ENCODE results near the gene RBM33.
"Not testable (repeated sequence)": the region's sequence is repeated elsewhere in the genome, so short reads cannot be mapped to it uniquely, and the experiment has no call there.

The RBM33 gene

DNA sequence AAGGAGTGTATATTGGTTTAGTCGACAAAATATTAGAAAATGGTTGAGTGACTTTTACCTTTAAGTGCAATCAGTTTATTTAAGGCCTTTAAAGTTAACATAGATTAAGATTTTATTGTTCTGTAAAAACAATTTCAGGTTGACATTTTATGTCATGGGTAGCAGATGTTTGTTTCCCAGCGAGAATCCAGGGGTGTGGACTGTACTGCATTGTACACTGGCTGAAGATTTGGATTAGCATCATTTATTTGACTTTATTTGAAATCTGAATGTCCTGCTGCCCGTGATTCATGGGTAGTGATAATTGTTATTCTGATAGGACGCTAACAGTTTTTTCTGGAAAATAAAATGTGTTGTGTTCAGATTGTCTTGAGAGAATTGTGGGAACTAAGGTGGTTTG lies 39.3 kb downstream of the RBM33 start:
- TF ChIP-seq, protein P1, sequence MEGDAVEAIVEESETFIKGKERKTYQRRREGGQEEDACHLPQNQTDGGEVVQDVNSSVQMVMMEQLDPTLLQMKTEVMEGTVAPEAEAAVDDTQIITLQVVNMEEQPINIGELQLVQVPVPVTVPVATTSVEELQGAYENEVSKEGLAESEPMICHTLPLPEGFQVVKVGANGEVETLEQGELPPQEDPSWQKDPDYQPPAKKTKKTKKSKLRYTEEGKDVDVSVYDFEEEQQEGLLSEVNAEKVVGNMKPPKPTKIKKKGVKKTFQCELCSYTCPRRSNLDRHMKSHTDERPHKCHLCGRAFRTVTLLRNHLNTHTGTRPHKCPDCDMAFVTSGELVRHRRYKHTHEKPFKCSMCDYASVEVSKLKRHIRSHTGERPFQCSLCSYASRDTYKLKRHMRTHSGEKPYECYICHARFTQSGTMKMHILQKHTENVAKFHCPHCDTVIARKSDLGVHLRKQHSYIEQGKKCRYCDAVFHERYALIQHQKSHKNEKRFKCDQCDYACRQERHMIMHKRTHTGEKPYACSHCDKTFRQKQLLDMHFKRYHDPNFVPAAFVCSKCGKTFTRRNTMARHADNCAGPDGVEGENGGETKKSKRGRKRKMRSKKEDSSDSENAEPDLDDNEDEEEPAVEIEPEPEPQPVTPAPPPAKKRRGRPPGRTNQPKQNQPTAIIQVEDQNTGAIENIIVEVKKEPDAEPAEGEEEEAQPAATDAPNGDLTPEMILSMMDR (IDR thresholded peaks at IDR 0.05; ENCODE audit: low read depth, low read length), result no peak
- DNase-seq (ENCODE audit: extremely low read depth, low read depth), result no peak

DNA sequence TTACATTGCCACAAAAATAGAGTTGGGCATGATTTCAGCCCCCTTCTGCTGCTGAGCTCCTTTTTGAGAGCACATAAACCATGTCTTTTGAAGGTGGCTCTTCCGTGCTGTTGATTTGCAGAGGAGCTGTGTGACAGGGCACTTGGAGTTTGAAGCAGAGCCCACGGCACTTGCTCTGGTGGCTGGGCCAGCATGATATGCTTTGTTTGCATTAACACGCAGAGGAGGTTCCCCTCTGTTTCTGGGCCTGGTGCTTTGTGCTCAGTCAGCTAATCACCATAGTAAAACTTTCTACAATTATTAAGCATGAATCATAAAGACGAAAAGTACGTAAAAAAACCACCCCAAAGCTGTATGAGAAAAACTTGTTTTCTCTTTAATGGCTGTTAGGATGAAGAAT lies 40.1 kb downstream of the RBM33 start:
- TF ChIP-seq, protein P1 (IDR thresholded peaks at IDR 0.05; ENCODE audit: low read depth, low read length), result no peak
- no peak for DNase-seq (ENCODE audit: extremely low read depth, low read depth)

DNA sequence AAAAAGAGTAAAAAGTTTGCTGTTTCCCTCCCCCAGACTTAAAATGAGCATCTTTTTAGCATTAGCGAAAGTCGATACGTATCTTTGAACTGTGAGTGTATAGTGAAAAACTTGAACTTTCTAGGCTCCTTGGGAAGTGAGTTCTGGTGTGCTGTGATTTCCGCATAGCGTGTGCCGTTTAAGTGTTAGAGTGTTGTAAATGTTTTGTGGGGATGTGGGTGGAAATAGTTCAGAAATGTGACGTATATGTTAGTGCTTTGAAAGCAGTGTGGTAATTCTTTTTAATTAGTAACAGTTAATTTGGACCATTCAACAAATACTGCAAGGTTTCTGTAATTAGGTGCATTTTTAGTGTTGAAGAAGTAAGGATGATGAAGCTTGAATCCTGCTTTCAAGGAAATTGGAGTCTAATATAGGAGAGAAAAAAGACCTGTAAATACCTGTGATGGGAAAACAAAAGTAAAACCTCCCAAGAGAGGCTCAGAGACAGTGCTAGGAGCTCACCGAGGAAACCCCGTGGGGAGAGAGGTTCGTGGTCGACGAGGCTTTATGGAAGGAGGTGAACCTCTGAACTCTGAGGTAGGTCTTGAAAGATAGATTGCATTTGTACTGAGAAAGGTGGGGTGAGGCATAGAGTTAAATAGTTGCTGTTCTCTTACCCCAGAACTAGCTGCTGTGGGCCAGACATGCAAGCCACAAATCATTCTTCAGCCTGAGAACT lies 40.8 kb downstream of the RBM33 start:
- no peak for DNase-seq (ENCODE audit: extremely low read depth, low read depth)
- TF ChIP-seq, protein P1 (IDR thresholded peaks at IDR 0.05; ENCODE audit: low read depth, low read length), result no peak

DNA sequence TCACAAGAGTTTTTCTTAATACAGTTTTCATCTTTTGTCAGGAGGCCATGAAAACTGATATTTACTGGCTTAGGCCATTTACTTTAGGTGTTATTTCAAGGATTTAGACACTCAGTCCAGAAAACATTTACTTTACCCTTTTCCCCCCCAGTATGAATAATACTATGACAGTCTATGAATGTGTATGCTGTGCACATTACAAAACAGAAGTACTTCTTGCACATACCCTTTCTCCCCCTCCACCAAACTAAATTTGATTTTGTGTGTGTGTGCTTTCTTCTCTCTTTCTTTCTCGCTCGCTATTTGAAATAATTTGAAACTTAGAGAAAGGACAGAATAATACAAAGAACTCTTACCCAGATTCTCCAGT lies 41.3 kb downstream of the RBM33 start:
- no peak for DNase-seq (ENCODE audit: extremely low read depth, low read depth)
- TF ChIP-seq, protein P1 (IDR thresholded peaks at IDR 0.05; ENCODE audit: low read depth, low read length), result no peak

DNA sequence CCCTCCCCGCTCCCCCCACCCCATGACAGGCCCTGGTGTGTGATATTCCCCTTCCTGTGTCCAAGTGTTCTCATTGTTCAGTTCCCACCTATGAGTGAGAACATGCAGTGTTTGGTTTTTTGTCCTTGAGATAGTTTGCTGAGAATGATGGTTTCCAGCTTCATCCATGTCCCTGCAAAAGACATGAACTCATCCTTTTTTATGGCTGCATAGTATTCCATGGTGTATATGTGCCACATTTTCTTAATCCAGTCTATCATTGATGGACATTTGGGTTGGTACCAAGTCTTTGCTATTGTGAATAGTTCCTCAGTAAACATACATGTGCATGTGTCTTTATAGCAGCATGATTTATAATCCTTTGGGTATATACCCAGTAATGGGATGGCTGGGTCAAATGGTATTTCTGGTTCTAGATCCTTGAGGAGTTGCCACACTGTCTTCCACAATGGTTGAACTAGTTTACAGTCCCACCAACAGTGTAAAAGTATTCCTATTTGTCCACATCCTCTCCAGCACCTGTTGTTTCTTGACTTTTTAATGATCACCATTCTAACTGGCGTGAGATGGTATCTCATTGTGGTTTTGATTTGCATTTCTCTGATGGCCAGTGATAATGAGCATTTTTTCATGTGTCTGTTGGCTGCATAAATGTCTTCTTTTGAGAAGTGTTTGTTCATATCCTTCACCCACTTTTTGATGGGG lies 42.3 kb downstream of the RBM33 start:
- not testable (repeated sequence) for DNase-seq (ENCODE audit: extremely low read depth, low read depth)

DNA sequence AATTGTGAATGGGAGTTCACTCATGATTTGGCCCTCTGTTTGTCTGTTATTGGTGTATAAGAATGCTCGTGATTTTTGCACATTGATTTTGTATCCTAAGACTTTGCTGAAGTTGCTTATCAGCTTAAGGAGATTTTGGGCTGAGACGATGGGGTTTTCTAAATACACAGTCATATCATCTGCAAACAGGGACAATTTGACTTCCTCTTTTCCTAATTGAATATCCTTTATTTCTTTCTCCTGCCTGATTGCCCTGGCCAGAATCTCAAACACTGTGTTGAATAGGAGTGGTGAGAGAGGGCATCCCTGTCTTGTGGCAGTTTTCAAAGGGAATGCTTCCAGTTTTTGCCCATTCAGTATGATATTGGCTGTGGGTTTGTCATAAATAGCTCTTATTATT lies 43.8 kb downstream of the RBM33 start:
- not testable (repeated sequence) for DNase-seq (ENCODE audit: extremely low read depth, low read depth)

DNA sequence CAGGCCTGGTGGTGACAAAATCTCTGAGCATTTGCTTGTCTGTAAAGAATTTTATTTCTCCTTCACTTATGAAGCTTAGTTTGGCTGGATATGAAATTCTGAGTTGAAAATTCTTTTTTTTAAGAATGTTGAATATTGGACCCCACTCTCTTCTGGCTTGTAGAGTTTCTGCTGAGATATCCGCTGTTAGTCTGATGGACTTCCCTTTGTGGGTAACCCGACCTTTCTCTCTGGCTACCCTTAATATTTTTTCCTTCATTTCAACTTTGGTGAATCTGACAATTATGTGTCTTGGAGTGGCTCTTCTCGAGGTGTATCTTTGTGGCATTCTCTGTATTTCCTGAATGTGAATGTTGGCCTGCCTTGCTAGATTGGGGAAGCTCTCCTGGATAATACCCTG lies 46.2 kb downstream of the RBM33 start:
- DNase-seq (ENCODE audit: extremely low read depth, low read depth), result not testable (repeated sequence)

DNA sequence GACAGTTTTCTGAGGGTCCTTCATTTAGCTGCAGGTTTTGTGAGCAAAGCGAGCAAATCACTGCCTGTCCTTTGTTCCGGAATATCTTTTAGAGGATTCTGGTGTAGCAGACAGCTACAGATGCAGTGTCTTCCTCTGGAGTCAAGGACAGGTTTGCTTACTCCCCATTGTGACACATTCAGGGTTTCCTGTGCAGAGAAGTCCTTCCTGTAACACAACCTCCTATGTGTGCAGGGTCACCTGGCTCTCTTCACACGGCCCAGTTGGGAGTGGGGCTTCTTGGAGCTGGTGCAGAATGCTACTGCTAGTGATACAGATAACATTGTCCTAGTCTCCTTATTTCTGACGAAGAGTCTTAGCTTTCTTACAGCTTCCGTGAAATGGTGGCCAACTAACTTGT lies 47.9 kb downstream of the RBM33 start:
- no peak for DNase-seq (ENCODE audit: extremely low read depth, low read depth)
- TF ChIP-seq, protein P1 (IDR thresholded peaks at IDR 0.05; ENCODE audit: low read depth, low read length), result no peak

DNA sequence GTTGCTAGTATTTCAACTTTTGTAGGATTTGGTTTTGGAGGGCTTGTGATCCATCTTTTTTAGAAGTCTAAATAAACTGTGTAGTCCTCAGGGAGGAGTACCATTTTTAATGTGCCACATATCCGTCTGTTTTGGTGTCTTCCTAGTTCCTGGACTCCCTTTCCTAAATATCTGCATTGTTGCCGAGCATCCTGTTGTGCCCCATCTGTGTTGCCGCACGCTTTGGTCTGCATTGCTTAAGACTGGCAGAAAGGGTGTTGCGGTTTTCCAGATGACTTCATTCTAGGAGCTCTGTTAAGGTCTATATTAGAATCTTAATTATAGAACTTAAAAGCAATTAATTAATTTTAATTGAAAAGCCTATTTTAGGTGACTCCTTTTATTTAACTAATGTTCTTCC lies 49.4 kb downstream of the RBM33 start:
- no peak for DNase-seq (ENCODE audit: extremely low read depth, low read depth)
- TF ChIP-seq, protein P1 (IDR thresholded peaks at IDR 0.05; ENCODE audit: low read depth, low read length), result no peak
